GM19468 (cell line): Measurements from ENCODE around the gene CFTR.
"Not testable (repeated sequence)": the region's sequence is repeated elsewhere in the genome, so short reads cannot be mapped to it uniquely, and the experiment has no call there.

ENCODE experiments used
- ATAC-seq: cut with Tn5 transposase; IDR thresholded peaks from one replicate; pipeline ENCODE4 v1.9.1; 2021; ENCODE audit warnings: mild to moderate bottlenecking, moderate library complexity, moderate number of reproducible peaks; ENCODE audit not compliant: unreplicated experiment; ENCODE audit errors: extremely low read depth

Gene CFTR

GRCh38 chr7:117679120-117679519 lies 199.3 kb downstream of the CFTR start:
- ATAC-seq = no peak

- ATAC-seq = no peak
These were observed 203.0 kb downstream of the CFTR start for GRCh38 chr7:117682681-117683385.

DNA sequence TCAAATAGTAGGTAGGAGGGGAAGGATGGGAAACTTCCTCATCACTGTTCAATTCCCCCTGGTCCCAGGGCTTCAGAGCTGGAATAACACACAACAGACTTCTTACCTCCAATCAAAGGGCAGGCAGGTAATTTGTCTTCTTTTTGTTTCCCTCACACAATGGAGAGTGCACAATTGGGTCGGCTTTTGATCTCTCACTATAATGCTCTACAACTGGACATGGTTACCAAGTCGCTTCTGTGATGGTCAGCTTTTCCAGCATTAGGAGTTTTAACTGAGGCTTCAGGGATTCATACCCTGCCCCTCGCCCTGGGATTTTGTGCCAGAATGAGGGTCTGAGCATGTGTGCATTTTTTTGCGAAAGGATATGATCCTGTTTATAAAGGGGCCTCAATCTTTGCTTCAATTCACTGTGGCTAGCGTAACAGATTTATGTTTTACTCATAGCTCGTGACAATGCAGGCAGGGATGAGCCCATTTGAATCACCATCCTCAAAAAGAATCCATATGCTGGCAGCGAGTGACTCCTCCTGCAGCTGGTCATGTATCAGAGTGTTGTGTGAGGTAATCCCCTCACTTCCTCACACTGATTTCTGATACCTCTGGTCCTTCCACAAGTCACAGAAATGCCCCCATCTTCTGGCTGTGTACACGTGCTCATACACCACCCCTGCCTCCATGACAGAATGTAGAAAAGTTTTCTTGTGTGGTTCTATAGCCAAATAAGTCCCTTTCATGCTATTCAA lies 203.8 kb downstream of the CFTR start:
- no peak for ATAC-seq

- ATAC-seq = no peak
These were observed 206.0 kb downstream of the CFTR start for GRCh38 chr7:117685795-117686194.

DNA sequence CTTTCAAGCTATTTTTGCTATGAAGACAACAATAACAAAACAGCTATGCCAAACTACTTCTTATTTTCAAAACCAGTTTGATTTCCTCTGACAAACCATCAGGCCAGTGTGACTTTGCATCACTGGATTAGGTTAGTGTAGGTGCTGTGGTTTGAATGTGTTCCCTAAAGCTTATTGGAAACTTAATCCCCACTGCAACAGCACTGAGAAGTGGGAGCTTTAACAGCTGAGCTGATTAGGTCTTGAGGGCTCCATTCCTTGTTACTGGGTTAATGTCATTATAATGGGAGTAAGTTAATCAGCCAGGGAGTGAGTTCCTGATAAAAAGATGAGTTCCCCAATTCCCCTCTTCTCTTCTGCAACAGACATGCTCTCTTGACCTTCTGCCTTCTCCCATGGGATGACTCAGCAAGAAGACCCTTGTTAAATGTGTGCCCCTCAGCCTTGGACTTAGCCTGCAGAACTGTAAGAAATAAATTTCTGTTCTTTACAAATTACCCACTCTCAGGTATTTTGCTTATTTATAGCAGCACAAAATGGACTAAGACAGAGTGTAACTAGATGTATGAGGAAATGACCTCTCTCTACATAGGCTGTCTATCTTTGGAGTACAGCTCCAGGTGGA lies 206.6 kb downstream of the CFTR start:
- no peak for ATAC-seq

GRCh38 chr7:117688126-117688525 lies 208.3 kb downstream of the CFTR start:
- no peak for ATAC-seq

DNA sequence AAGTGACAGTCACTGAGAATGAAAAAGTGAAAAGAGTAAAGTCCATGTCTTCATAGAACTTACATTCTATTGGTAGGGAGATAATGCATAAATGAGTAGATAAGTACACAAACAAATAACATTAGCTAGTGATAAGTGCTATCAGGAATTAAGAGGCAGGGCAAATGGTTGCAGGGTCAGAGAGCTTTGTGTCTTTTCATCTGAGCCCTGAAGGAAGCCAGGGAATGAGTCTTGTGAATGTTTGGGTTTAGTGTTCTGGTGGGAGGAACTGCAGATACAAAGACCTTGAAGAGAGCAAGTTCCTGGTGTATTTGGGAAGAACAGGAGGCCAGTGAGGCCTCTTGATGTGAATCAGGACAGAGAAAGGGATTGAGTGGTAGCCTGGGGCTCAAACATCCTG lies 209.6 kb downstream of the CFTR start:
- no peak for ATAC-seq

GRCh38 chr7:117690147-117690546 lies 210.3 kb downstream of the CFTR start:
- no peak for ATAC-seq

- no peak for ATAC-seq
These were observed 212.5 kb downstream of the CFTR start for GRCh38 chr7:117692338-117692737.

DNA sequence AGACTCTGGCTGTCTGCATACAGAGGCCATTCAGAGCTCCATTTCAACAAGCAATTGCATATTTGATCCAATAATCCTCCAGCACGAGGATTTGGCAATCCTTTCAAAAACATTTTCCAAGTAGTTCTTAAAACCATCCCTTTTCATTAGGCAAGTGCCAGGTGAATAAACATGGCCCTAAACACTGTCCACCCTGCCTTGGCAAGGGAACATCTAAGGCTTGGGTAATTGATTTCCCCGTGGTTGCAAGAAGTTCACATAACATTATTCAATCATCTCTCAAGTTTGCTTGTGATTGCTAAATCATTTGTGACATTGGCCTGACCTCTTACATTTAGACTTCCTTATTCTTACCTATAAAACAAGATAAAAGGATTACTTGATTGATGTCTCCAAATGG lies 218.2 kb downstream of the CFTR start:
- ATAC-seq = no peak

DNA sequence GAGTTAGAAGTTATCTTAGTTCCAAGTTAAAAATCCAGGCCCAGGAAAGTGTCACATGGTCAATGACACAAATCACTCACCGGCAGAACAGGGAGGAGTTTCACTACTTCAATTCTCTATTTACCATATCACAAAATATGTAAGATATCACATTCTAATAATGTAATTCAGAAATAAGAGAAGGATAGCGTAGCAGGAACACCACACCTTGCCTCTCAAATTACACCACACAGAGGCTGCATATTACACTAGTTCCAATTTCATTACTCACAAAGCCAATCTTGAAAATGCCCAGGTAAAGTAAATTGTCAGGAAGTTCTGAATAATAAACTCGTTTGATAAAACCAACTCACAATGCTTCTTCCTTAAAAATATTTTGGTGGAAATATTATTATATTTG lies 224.2 kb downstream of the CFTR start:
- ATAC-seq = no peak

DNA sequence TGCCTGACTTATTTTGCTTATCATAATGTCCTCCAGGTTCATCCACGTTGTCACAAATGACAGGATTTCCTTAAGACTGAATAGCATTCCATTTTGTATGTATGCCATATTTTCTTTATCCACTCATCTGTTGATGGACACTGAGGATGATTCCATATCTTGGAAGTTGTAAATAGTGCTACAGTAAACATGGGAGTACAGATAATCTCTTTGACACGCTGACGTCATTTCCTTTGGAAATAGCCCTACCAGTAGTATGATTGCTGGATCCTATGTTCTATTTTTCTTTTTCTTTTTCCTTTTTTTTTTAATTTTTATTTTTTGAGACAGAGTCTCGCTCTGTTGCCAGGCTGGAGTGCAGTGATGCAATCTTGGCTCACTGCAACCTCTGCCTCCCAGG lies 225.8 kb downstream of the CFTR start:
- no peak for ATAC-seq

- no peak for ATAC-seq
These were observed 226.4 kb downstream of the CFTR start for GRCh38 chr7:117706210-117706609.

DNA sequence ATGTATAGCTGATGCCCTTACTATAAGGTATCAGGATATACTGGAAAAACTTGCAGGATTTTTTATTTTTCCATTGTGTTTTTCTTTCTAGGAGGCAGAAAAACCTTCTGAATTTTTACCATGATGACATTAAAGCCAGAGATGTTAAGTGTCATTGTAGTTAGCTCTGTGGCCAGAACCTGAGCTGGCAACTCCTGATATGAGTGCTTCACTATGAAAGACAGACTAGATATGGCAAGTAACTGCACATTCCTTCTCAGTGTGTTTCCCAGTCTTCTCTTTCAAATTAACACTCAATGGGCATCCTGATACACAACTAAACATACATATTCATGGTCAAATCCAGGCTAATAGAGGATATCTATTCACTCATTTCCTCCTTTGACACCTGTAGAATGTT lies 227.3 kb downstream of the CFTR start:
- ATAC-seq = no peak

DNA sequence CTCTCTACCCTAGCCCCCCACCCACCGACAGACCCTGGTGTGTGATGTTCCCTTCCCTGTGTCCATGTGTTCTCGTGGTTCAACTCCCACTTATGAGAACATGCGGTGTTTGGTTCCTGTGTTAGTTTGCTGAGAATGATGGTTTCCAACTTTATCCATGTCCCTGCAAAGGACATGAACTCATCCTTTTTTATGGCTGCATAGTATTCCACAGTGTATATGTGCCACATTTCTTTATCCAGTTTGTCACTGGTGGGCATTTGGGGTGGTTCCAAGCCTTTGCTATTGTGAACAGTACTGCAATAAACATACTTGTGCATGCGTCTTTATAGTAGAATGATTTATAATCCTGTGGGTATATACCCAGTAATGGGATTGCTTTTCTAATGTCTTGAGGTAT lies 228.3 kb downstream of the CFTR start:
- ATAC-seq = not testable (repeated sequence)

DNA sequence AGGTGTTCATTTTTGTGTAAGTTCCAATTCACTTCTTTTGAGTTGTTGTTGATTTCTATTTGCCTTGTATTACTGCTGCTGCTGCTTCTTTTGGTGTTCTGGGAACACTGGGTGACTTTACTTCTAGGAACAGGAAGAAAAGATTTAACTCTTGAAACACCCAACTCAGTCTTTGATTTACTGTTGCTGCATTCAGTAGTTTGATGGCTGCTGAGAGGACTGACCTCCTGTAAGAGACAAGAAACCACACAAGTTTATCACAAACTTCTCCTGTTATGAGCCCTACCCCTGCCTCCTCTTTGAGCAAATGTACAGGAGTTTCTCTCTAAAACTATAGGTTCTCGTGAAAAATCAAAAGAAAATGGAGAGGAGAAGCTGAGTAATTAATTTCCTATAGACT lies 231.7 kb downstream of the CFTR start:
- ATAC-seq = no peak

GRCh38 chr7:117715784-117716445 lies 236.1 kb downstream of the CFTR start:
- ATAC-seq = no peak

DNA sequence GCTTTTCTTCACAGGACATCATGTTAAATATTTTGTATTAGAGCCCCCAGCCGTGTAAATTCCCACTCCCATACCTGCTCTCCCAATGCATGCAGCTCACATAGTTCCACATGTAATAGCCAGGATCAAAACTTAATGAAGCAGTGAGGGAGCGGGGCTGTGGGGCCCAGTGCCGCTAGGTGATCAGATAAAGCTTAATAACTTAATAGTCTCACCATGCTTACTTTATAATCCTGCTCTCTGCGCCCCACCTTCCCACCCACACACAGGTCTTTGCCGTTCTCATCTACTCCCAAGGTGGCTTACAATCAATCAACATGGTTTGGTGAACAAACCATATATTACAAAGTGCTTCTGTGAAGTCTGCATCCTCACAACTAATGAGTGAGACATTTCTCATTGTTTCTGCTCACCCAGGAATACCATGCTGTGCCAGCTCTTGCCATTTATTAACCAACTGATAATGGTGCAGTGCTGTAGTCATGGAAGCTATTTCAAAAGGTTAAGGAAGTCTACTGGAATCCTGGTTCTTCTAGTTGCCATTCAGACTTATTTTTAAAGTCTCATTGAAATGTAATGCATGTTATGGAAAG lies 237.0 kb downstream of the CFTR start:
- no peak for ATAC-seq

DNA sequence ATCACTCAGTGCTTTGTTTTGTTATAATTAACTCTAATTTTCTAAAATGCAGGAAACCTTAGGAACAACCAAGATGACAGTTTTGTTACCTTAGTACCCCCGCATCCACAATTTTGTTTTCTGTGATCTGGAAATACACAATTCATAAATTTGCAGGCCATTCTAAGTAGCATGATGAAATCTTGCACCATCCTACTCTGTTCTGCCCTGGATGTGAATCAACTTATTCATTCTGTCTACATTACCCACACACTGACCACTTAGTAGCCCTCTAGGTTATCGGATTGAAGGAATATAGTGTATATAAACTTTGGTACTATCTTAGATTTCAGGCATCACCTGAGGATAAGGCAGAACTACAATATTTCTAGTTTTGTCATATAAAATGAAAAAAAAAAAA lies 237.5 kb downstream of the CFTR start:
- no peak for ATAC-seq
